Sigmoid colon (tissue), 7 donors: ENCODE results near the gene GRAP2. TPM values are rescaled to one million over a fixed set of nuclear protein-coding genes. Genes with fewer than 3 reads are reported as not detected.

ENCODE experiments used
- DNase-seq: peaks from one replicate; pipeline ENCODE4 v3.0.0-alpha.2; 2019
- H3K27ac ChIP-seq, 4 donors: fragments of 200-600 bp; sonication (generic); one replicate each; pipeline ENCODE4 v1.5.1; 2016 to 2019; ENCODE audit warnings: mild to moderate bottlenecking in 1 of 4
- H3K27me3 ChIP-seq, 3 donors: fragments of 200-600 bp; sonication (generic); one replicate each; pipeline ENCODE4 v1.5.1; 2019; ENCODE audit warnings: mild to moderate bottlenecking in 1 of 3
- H3K36me3 ChIP-seq, 4 donors: fragments of 200-600 bp; sonication (generic); one replicate each; pipeline ENCODE4 v1.5.1; 2016 to 2019
- H3K4me1 ChIP-seq, 4 donors: fragments of 200-600 bp; sonication (generic); one replicate each; pipeline ENCODE4 v1.5.1; 2017 to 2019
- H3K4me3 ChIP-seq, 4 donors: fragments of 200-600 bp; sonication (generic); one replicate each; pipeline ENCODE4 v1.5.1; 2017 to 2019; ENCODE audit warnings: mild to moderate bottlenecking in 2 of 4, moderate library complexity in 1 of 4
- H3K9me3 ChIP-seq, 4 donors: fragments of 200-600 bp in 3 of 4; sonication (generic) in 3 of 4; one replicate each; pipeline versions ENCODE4 v1.5.1 to v1.6.1; 2013 to 2019
- EP300 ChIP-seq, 4 donors: sonication (generic); formaldehyde crosslinking; IDR thresholded peaks; one replicate each; pipeline ENCODE4 v1.6.1; 2017; ENCODE audit warnings: antibody characterized with exemption in 4 of 4
- POLR2A ChIP-seq, 2 donors: fragments of 450-650 bp; IDR thresholded peaks; one replicate each; pipeline ENCODE4 v1.6.1; 2016; ENCODE audit warnings: antibody characterized with exemption in 2 of 2, mild to moderate bottlenecking in 2 of 2, moderate library complexity in 2 of 2
- POLR2AphosphoS5 ChIP-seq, 4 donors: sonication (generic); formaldehyde crosslinking; IDR thresholded peaks; one replicate each; pipeline ENCODE4 v1.6.1; 2017; ENCODE audit warnings: antibody characterized with exemption in 4 of 4
- WGBS, 2 donors: extraction: QIAGEN DNeasy Blood & Tissue Kit; methylation state at CpG; one replicate each; pipeline ENCODE4 v1.1.7; 2013; 5-methylcytosine and 5-hydroxymethylcytosine counted together
- intact Hi-C: fragments of 100-400 bp; cut with DNase I; formaldehyde crosslinking; loops from one replicate; pipeline ENCODE4 v1.15.1; 2023
- polyA plus RNA-seq, 3 donors: library from polyadenylated mRNA; stranded (reverse); fragments of 200-250 nt; gene quantifications; one replicate each; pipeline ENCODE4 v1.2.3, GENCODE V29; 2013
- total RNA-seq, 4 donors: library from RNA; depleted of rRNA; stranded (reverse); fragments of >200 nt; gene quantifications; one replicate each; pipeline ENCODE4 v1.1.0, GENCODE V29; 2016
- TF ChIP-seq, protein P1 (sequence below), 4 experiments: fragments of 450-650 bp in 3 of 4; fragments of 200-600 bp in 1 of 4; IDR thresholded peaks; one replicate each; pipeline ENCODE4 v1.5.1; 2016 to 2019; ENCODE audit warnings: antibody characterized with exemption in 4 of 4, mild to moderate bottlenecking in 3 of 4, moderate library complexity in 2 of 4
- donor health status: healthy with polysubstance abuse.
- donor health status: Bipolar disorder and iron deficiency.
- donor health status: healthy.

Gene GRAP2
- total and polyA plus RNA-seq, 7 donors, result 0.46 to 9.7 (median 1.4) TPM

GRCh38 chr22:39955675-39956074 is 54.8 kb downstream of the GRAP2 start:
- no peaks in the 10 kb centered on the region for H3K9me3 ChIP-seq
- WGBS, 2 donors, result 97% methylated on average over 2 of the region's 2 CpGs
- H3K27ac ChIP-seq, result no peak overlapping the region
- no peaks in the 10 kb centered on the region for H3K36me3 ChIP-seq
- no peaks in the 10 kb centered on the region for H3K4me1 ChIP-seq
- TF ChIP-seq EP300 (IDR thresholded peaks at IDR 0.05) (no peak), POLR2AphosphoS5 (IDR thresholded peaks at IDR 0.05) (no peak), POLR2A (IDR thresholded peaks at IDR 0.05) (no peak)
- TF ChIP-seq, protein P1, sequence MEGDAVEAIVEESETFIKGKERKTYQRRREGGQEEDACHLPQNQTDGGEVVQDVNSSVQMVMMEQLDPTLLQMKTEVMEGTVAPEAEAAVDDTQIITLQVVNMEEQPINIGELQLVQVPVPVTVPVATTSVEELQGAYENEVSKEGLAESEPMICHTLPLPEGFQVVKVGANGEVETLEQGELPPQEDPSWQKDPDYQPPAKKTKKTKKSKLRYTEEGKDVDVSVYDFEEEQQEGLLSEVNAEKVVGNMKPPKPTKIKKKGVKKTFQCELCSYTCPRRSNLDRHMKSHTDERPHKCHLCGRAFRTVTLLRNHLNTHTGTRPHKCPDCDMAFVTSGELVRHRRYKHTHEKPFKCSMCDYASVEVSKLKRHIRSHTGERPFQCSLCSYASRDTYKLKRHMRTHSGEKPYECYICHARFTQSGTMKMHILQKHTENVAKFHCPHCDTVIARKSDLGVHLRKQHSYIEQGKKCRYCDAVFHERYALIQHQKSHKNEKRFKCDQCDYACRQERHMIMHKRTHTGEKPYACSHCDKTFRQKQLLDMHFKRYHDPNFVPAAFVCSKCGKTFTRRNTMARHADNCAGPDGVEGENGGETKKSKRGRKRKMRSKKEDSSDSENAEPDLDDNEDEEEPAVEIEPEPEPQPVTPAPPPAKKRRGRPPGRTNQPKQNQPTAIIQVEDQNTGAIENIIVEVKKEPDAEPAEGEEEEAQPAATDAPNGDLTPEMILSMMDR (IDR thresholded peaks at IDR 0.05), result no peak
- H3K27me3 ChIP-seq, result peaks cover 0 to 3% (median 0%) of the 10 kb centered on the region in 3 donors
- no peak for DNase-seq
- H3K4me3 ChIP-seq, result no peak overlapping the region
- intact Hi-C loops, result no loop called here

DNA sequence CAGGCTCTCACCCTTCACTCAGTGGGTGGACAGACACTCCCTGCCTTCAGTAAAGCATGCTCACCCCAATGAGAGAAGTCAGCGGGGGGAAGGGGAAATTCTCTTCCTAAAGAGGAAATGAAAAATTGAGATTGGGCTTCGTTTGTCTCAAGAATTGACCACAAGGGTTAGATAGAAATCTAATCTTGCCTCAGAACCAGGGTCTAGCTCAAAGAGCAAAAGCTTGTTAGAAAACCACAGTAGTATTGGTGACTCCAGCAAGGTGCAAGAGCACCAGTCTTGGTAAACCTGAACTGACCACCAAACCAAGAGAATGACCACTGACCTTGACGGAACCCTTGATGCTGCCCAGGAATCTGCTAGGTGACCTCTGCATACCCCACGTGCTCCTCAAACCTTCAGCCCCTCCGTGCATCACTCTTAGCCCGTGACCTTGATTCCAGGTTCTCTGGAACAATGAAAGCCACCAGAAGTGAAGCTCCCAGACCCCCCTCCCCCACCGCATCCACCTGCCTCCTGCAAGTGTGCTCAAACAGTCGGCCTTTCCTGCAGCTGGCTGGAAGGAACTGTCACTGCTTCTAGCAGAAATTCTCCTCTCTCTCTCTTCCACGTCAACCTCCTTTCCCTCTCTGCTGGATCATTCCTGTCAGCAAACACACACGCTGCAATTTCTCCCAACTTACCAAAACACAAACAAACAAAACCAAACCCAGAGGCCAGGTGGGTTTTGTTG is 56.2 kb downstream of the GRAP2 start:
- Histone ChIP-seq H3K4me1 (no peaks in the 10 kb centered on the region), H3K9me3 (no peaks in the 10 kb centered on the region), H3K27ac (no peak overlapping the region), H3K36me3 (no peaks in the 10 kb centered on the region), H3K4me3 (no peak overlapping the region), H3K27me3 (peaks cover 0 to 3% (median 0%) of the 10 kb centered on the region in 3 donors)
- DNase-seq, result no peak
- 47 to 61% methylated on average over 10 of the region's 10 CpGs for WGBS, 2 donors
- no peak for TF ChIP-seq POLR2AphosphoS5 (IDR thresholded peaks at IDR 0.05)
- TF ChIP-seq EP300 (IDR thresholded peaks at IDR 0.05), result no peak
- TF ChIP-seq, protein P1 (IDR thresholded peaks at IDR 0.05), result no peak
- TF ChIP-seq POLR2A (IDR thresholded peaks at IDR 0.05), result no peak
- intact Hi-C loops, result no loop called here

GRCh38 chr22:39958009-39958711 is 57.3 kb downstream of the GRAP2 start:
- Histone ChIP-seq H3K27me3 (peaks cover 0 to 3% (median 0%) of the 10 kb centered on the region in 3 donors), H3K4me1 (no peaks in the 10 kb centered on the region), H3K36me3 (no peaks in the 10 kb centered on the region), H3K4me3 (no peak overlapping the region), H3K27ac (no peak overlapping the region), H3K9me3 (no peaks in the 10 kb centered on the region)
- no peak for TF ChIP-seq POLR2AphosphoS5 (IDR thresholded peaks at IDR 0.05)
- no peak for TF ChIP-seq POLR2A (IDR thresholded peaks at IDR 0.05)
- TF ChIP-seq, protein P1 (IDR thresholded peaks at IDR 0.05), result no peak
- TF ChIP-seq EP300 (IDR thresholded peaks at IDR 0.05), result no peak
- intact Hi-C loops, result no loop called here
- WGBS, 2 donors, result 84 to 85% methylated on average over 8 of the region's 8 CpGs
- no peak for DNase-seq

DNA sequence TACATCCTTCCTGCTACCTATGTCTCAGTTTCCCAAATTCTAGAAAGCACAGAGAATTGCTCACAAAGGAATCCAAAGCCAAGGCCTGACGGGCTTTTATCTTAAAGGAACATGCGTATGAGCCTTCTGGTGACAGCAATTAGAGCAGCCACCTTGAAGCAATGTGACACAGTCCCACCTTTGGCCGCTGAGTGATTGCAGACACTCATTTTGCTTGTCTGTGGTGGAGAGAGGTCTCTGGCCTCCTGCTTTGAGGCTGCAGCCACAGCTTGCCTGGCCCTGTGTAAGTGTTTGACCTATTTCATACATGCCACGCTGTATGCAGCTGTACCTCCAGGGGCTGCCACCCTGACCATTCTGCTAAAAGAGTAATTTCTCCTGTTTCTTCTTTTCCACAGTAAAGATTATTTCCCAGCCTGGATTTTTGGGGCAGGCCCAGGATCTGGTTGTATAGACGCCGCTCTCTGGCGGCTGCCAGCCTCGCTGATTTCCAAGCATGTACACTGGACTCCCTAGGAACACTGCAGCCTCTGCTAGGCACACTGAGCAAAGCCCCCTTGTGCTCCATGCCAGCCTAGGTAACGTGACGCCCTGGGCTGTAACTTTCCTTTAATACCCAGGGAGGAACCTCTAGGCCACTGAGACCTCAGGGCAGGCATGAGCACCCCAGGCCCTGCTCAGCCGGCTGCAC is 58.2 kb downstream of the GRAP2 start:
- TF ChIP-seq EP300 (IDR thresholded peaks at IDR 0.05) (no peak), POLR2A (IDR thresholded peaks at IDR 0.05) (no peak), POLR2AphosphoS5 (IDR thresholded peaks at IDR 0.05) (no peak)
- TF ChIP-seq, protein P1 (IDR thresholded peaks at IDR 0.05), result no peak
- no peak overlapping the region for H3K27ac ChIP-seq
- intact Hi-C loops, result no loop called here
- no peaks in the 10 kb centered on the region for H3K9me3 ChIP-seq
- no peaks in the 10 kb centered on the region for H3K36me3 ChIP-seq
- no peaks in the 10 kb centered on the region for H3K4me1 ChIP-seq
- H3K27me3 ChIP-seq, result peaks cover 0 to 3% (median 0%) of the 10 kb centered on the region in 3 donors
- WGBS, 2 donors, result 79 to 88% methylated on average over 11 of the region's 11 CpGs
- DNase-seq, result no peak
- H3K4me3 ChIP-seq, result no peak overlapping the region
